GM12878 (cell line): ENCODE data around the gene GNLY. TPM values are rescaled to one million over a fixed set of nuclear protein-coding genes. Genes with fewer than 3 reads are reported as not detected.

Experiments
- ATAC-seq: fragments of 200-7000 bp; cut with Tn5 transposase; 3 replicates; pipeline ENCODE4 v1.9.1; 2020; ENCODE audit warnings: mild to moderate bottlenecking, moderate library complexity
- BruUV-seq: library from RNA; stranded (reverse); fragments of 400-500 nt; replicated peaks from 2 replicates; lab custom pipeline; 2021; lab: Mats Ljungman, UMichigan
- CTCF ChIA-PET: fragments of 300-600 bp; sonication (Branson Sonifier 250); formaldehyde crosslinking; extraction: SDS; loops from one replicate; lab custom pipeline; 2021; ENCODE audit warnings: inconsistent platforms; lab: Yijun Ruan, JAX
- POLR2A ChIA-PET: fragments of 350-600 bp; formaldehyde crosslinking; extraction: SDS; loops from one replicate; lab custom pipeline; 2021; ENCODE audit warnings: inconsistent platforms; lab: Charles Lee
- RAD21 ChIA-PET: fragments of 300-600 bp; sonication (Branson Sonifier 250); formaldehyde crosslinking; loops from one replicate; lab custom pipeline; 2023; ENCODE audit warnings: antibody characterized with exemption; ENCODE audit not compliant: unreplicated experiment; lab: Charles Lee
- SMC1A ChIA-PET: fragments of 300-600 bp; sonication (Branson Sonifier 250); formaldehyde crosslinking; loops from one replicate; lab custom pipeline; 2023; ENCODE audit not compliant: unreplicated experiment, uncharacterized antibody; lab: Charles Lee
- DNase-seq: peaks from one replicate; pipeline ENCODE4 v3.0.0-alpha.2; 2011; ENCODE audit warnings: low read depth, low spot score
- FAIRE-seq: peaks from 3 replicates; lab custom pipeline; 2011; peaks lifted over from hg19 to GRCh38; lab: Jason Lieb, UNC
- H2AFZ ChIP-seq: 2 replicates; pipeline ENCODE4 v1.6.0; 2011; ENCODE audit warnings: low read depth, low read length, control low read depth; ENCODE audit not compliant: control insufficient read depth
- H3K27ac ChIP-seq: 2 replicates; pipeline ENCODE4 v1.5.1; 2011; ENCODE audit warnings: control low read depth; ENCODE audit not compliant: control insufficient read depth, insufficient read depth
- H3K27me3 ChIP-seq, 2 experiments: replicated peaks in 1 of 2; 2 replicates each; pipeline versions ENCODE4 v1.6.0 to v1.6.1; 2011; ENCODE audit warnings: low read length in 1 of 2; ENCODE audit not compliant: control insufficient read depth in 2 of 2, insufficient read depth in 2 of 2
- H3K36me3 ChIP-seq, 2 experiments: 2 replicates each; pipeline ENCODE4 v1.5.1; 2011; ENCODE audit warnings: low read length in 1 of 2; ENCODE audit not compliant: control insufficient read depth in 2 of 2, insufficient read depth in 2 of 2
- H3K4me1 ChIP-seq: 2 replicates; pipeline ENCODE4 v1.6.1; 2011; ENCODE audit warnings: mild to moderate bottlenecking, low read length, moderate library complexity, mixed read lengths; ENCODE audit not compliant: control insufficient read depth, insufficient read depth
- H3K4me2 ChIP-seq: 2 replicates; pipeline ENCODE4 v1.6.0; 2011; ENCODE audit warnings: control low read depth; ENCODE audit not compliant: control insufficient read depth, insufficient read depth
- H3K4me3 ChIP-seq: fragments of 200-600 bp; sonication (generic); 2 replicates; pipeline ENCODE4 v1.5.1; 2016
- H3K79me2 ChIP-seq: 2 replicates; pipeline ENCODE4 v1.6.0; 2011; ENCODE audit warnings: low read length; ENCODE audit not compliant: control insufficient read depth, insufficient read depth
- H3K9ac ChIP-seq: 2 replicates; pipeline ENCODE4 v1.8.0; 2011; ENCODE audit warnings: low read length, control low read depth, mixed read lengths; ENCODE audit not compliant: control insufficient read depth, insufficient read depth
- H3K9me3 ChIP-seq: replicated peaks from 3 replicates; pipeline ENCODE4 v1.5.1; 2011; ENCODE audit warnings: mild to moderate bottlenecking, low read length; ENCODE audit not compliant: control insufficient read depth, insufficient read depth
- H4K20me1 ChIP-seq: 2 replicates; pipeline ENCODE4 v1.6.0; 2011; ENCODE audit not compliant: control insufficient read depth, insufficient read depth
- BCLAF1 ChIP-seq: fragments of 450-650 bp; IDR thresholded peaks from 2 replicates; pipeline ENCODE4 v1.6.1; 2017; ENCODE audit warnings: antibody characterized with exemption, mild to moderate bottlenecking, moderate library complexity
- E4F1 ChIP-seq: fragments of 450-650 bp; IDR thresholded peaks from 2 replicates; pipeline ENCODE4 v1.6.1; 2018; ENCODE audit warnings: borderline replicate concordance, mild to moderate bottlenecking; ENCODE audit not compliant: partially characterized antibody
- MYB ChIP-seq: fragments of 150-350 bp; IDR thresholded peaks from 2 replicates; pipeline ENCODE4 v1.6.1; 2014; ENCODE audit warnings: mild to moderate bottlenecking, low read depth, low read length, borderline replicate concordance
- PKNOX1 ChIP-seq: fragments of 450-650 bp; IDR thresholded peaks from 2 replicates; pipeline ENCODE4 v1.6.1; 2016; ENCODE audit warnings: mild to moderate bottlenecking
- ZBTB11 ChIP-seq: fragments of 450-650 bp; formaldehyde crosslinking; IDR thresholded peaks from 2 replicates; pipeline ENCODE4 v1.5.0; 2022; ENCODE audit warnings: mild to moderate bottlenecking, missing genetic modification characterization
- ZNF592 ChIP-seq: fragments of 450-650 bp; IDR thresholded peaks from 2 replicates; pipeline ENCODE4 v1.6.1; 2017; ENCODE audit warnings: mild to moderate bottlenecking, moderate library complexity
- WGBS: methylation state at CpG from one replicate; pipeline ENCODE4 v1.1.6; 2016; ENCODE audit warnings: low lambda C conversion rate; ENCODE audit not compliant: insufficient replicate concordance, insufficient coverage; ENCODE audit errors: missing lambda C conversion rate; 5-methylcytosine and 5-hydroxymethylcytosine counted together
- in situ Hi-C: fragments of 300-500 bp; cut with MboI; formaldehyde crosslinking; loops from 9 replicates; pipeline ENCODE4 v1.14.3; 2018; ENCODE audit warnings: mixed read lengths
- intact Hi-C: fragments of 100-400 bp; cut with micrococcal nuclease; formaldehyde crosslinking; loops from one replicate; pipeline ENCODE4 v1.14.2; 2022; ENCODE audit not compliant: unreplicated experiment
- polyA plus RNA-seq, 11 experiments: library from polyadenylated mRNA; depleted of rRNA in 4 of 11; unstranded in 6 of 11; stranded (reverse) in 5 of 11; fragments of >200 nt; fragmentation: Nextera tagmentation in 4 of 11; fragmentation: Illumina TruSeq in 1 of 11; extraction: Ambion mirVana in 4 of 11; extraction: Trizol in 1 of 11; gene quantifications; 1 replicate in 1 of 11; 2 replicates in 10 of 11; pipeline versions ENCODE4 v1.2.1 to v1.2.3, GENCODE V29; 2011 to 2016; ENCODE audit warnings: inconsistent platforms in 2 of 11, missing spikeins in 2 of 11, low read depth in 1 of 11
- total RNA-seq, 4 experiments: library from RNA; depleted of rRNA in 3 of 4; stranded (reverse); fragments of >200 nt in 3 of 4; fragmentation: Illumina TruSeq in 1 of 4; extraction: Trizol in 1 of 4; gene quantifications; 2 replicates each; pipeline versions ENCODE4 v1.2.1 to v1.2.3, GENCODE V29; 2013 to 2021

The GNLY gene
- total and polyA plus RNA-seq, 10 of the 15 experiments (the other 5 are each of a cell fraction or from before 2014, with no cell fraction given), result 0.18 to 0.42 TPM; not detected in 8

GRCh38 chr2:85718885-85719492 is 24.8 kb downstream of the GNLY start:
- ChIA-PET POLR2A (interaction anchor here (0.6 kb wide), 2 partner anchors 11 to 95 kb away, joined by 3 to 5 read pairs; no protein-coding TSS in a partner anchor), SMC1A (interaction anchor here (0.9 to 3.6 kb wide), 5 partner anchors 10 to 97 kb away, joined by 3 to 22 read pairs (median 3); no protein-coding TSS in a partner anchor), CTCF (interaction anchor here (0.6 to 3.8 kb wide), 10 partner anchors 10 to 104 kb away, joined by 3 to 27 read pairs (median 6); no protein-coding TSS in a partner anchor), RAD21 (interaction anchor here (0.9 to 1.5 kb wide), 4 partner anchors 10 to 49 kb away, joined by 3 to 4 read pairs (median 3); no protein-coding TSS in a partner anchor)
- Histone ChIP-seq H3K79me2 (no peaks in the 10 kb centered on the region), H3K36me3 (no peaks in the 10 kb centered on the region), H3K4me3 (no peak overlapping the region), H3K4me2 (no peak overlapping the region), H2AFZ (no peak overlapping the region), H4K20me1 (no peaks in the 10 kb centered on the region), H3K9me3 (no peaks in the 10 kb centered on the region; the same call in 2 of the 3 replicates), H3K4me1 (no peaks in the 10 kb centered on the region), H3K27me3 (peaks cover 0 to 2% of the 10 kb centered on the region in 2 experiments; a peak in 2 of 4 replicates), H3K9ac (no peak overlapping the region), H3K27ac (no peak overlapping the region)
- whole genome bisulfite sequencing, result 59% methylated on average over 10 of the region's 10 CpGs
- in situ Hi-C loops (no loop called here), intact Hi-C loops (no loop called here)
- DNase-seq, result no peak
- FAIRE-seq, result no peak
- BruUV-seq, result no TSS peak
- ATAC-seq, result no peak
- TF ChIP-seq PKNOX1 (no peak), MYB (no peak), ZNF592 (no peak), BCLAF1 (no peak), ZBTB11 (CRISPR knock-in tag) (no peak), E4F1 (no peak)
